Psoas muscle (tissue), 8 donors: ENCODE results near the gene NFASC. TPM values are rescaled to one million over a fixed set of nuclear protein-coding genes. Genes with fewer than 3 reads are reported as not detected.

ENCODE experiments used
- ATAC-seq, 4 donors: fragments of 200-7000 bp; cut with Tn5 transposase; one replicate each; pipeline ENCODE4 v1.9.1; 2020; ENCODE audit warnings: moderate library complexity in 3 of 4, mild to moderate bottlenecking in 2 of 4
- DNase-seq, 2 donors: peaks; one replicate each; pipeline ENCODE4 v3.0.0-alpha.2; 2020
- H3K27ac ChIP-seq: fragments of 200-600 bp; one replicate; pipeline ENCODE4 v1.8.0; 2022
- H3K27me3 ChIP-seq, 3 donors: fragments of 200-600 bp in 1 of 3; one replicate each; pipeline versions ENCODE4 v1.6.1 to v1.8.0; 2013 to 2022; ENCODE audit warnings: low read length in 2 of 3, mild to moderate bottlenecking in 2 of 3, moderate library complexity in 1 of 3; ENCODE audit not compliant: insufficient read depth in 3 of 3
- H3K36me3 ChIP-seq, 2 donors: fragments of 200-600 bp in 1 of 2; one replicate each; pipeline versions ENCODE4 v1.6.1 to v1.8.0; 2013 to 2022; ENCODE audit warnings: low read depth in 1 of 2, mild to moderate bottlenecking in 1 of 2, moderate library complexity in 1 of 2; ENCODE audit not compliant: insufficient read depth in 1 of 2
- H3K4me1 ChIP-seq: fragments of 200-600 bp; one replicate; pipeline ENCODE4 v1.8.0; 2022
- H3K4me3 ChIP-seq: fragments of 200-600 bp; one replicate; pipeline ENCODE4 v1.8.0; 2022; ENCODE audit warnings: mild to moderate bottlenecking
- H3K9me3 ChIP-seq: fragments of 200-600 bp; one replicate; pipeline ENCODE4 v1.8.0; 2022
- CTCF ChIP-seq: fragments of 200-600 bp; IDR thresholded peaks from one replicate; pipeline ENCODE4 v1.8.0; 2022; ENCODE audit warnings: antibody characterized with exemption
- WGBS, 3 donors: extraction: QIAGEN DNeasy Blood & Tissue Kit; methylation state at CpG; one replicate each; pipeline versions ENCODE4 v1.1.6 to v1.1.7; 2013; 5-methylcytosine and 5-hydroxymethylcytosine counted together
- intact Hi-C, 2 donors: fragments of 100-400 bp; cut with DNase I; formaldehyde crosslinking; loops; one replicate each; pipeline versions ENCODE4 v1.11.0 to v1.14.2; 2022
- polyA plus RNA-seq, 3 donors: library from polyadenylated mRNA; stranded (reverse); fragments of 200-250 nt; gene quantifications; one replicate each; pipeline ENCODE4 v1.2.3, GENCODE V29; 2013
- total RNA-seq, 4 donors: library from RNA; stranded (reverse); fragmentation: NEBNext Ultra II Directional in 2 of 4; extraction: Animal tissue kit (Norgen Biotek cat#: 25700) in 2 of 4; gene quantifications; one replicate each; pipeline versions ENCODE4 v1.2.1 to v1.2.4, GENCODE V29; 2021 to 2023
- donor health status: healthy with polysubstance abuse.
- donor health status: DM: no; HTN: no; CAD: no; lungs with moderate emphysema.
- donor health status: Bipolar disorder and iron deficiency.
- donor health status: healthy.
- donor health status: DM: yes; HTN: yes; CAD: no.
- donor health status: DM: no; HTN: no; CAD: no.
- donor health status: DM: no; HTN: no; CAD: no.
- donor health status: DM: yes; HTN: yes; CAD: no.

NFASC gene
- total and polyA plus RNA-seq, 7 donors: 0.46 to 7.5 (median 0.90) TPM

GRCh38 chr1:204990721-204991341 lies 120.2 kb downstream of the NFASC start:
- H3K27ac ChIP-seq: no peak overlapping the region
- DNase-seq (no peak), ATAC-seq (no peak)
- no peaks in the 10 kb centered on the region for H3K36me3 ChIP-seq
- no peaks in the 10 kb centered on the region for H3K4me1 ChIP-seq
- no peak overlapping the region for H3K4me3 ChIP-seq
- intact Hi-C loops: loop anchor here in 1 of 2 donors (5.0 kb wide), 1 partner anchor 71 kb away; no protein-coding TSS in a partner anchor
- TF ChIP-seq CTCF: no peak
- H3K9me3 ChIP-seq: no peaks in the 10 kb centered on the region
- H3K27me3 ChIP-seq: peaks cover 0 to 22% (median 2%) of the 10 kb centered on the region in 3 donors
- 66 to 78% (median 73%) methylated on average over 11 of the region's 11 CpGs for whole genome bisulfite sequencing, 3 donors

GRCh38 chr1:204991342-204991844 lies 120.7 kb downstream of the NFASC start:
- peaks cover 0 to 22% (median 2%) of the 10 kb centered on the region in 3 donors for H3K27me3 ChIP-seq
- ATAC-seq: no peak

GRCh38 chr1:204992201-204992997 lies 121.7 kb downstream of the NFASC start:
- intact Hi-C loops: loop anchor here in 1 of 2 donors (5.0 kb wide), 1 partner anchor 70 kb away; no protein-coding TSS in a partner anchor

More at GRCh38 chr1:204991342-204991844, 120.7 kb downstream of the NFASC start:
- H3K4me1 ChIP-seq: no peaks in the 10 kb centered on the region
- intact Hi-C loops: loop anchor here in 1 of 2 donors (5.0 kb wide), 1 partner anchor 71 kb away; no protein-coding TSS in a partner anchor
- no peak overlapping the region for H3K27ac ChIP-seq
- TF ChIP-seq CTCF: no peak
- WGBS, 3 donors: 46 to 63% (median 50%) methylated on average over 11 of the region's 11 CpGs
- no peaks in the 10 kb centered on the region for H3K36me3 ChIP-seq
- no peak overlapping the region for H3K4me3 ChIP-seq
- H3K9me3 ChIP-seq: no peaks in the 10 kb centered on the region
- no peak for DNase-seq

GRCh38 chr1:204992998-204993314 lies 122.3 kb downstream of the NFASC start:
- Histone ChIP-seq H3K4me1 (no peaks in the 10 kb centered on the region), H3K27me3 (peaks cover 0 to 22% (median 2%) of the 10 kb centered on the region in 3 donors), H3K27ac (no peak overlapping the region), H3K9me3 (no peaks in the 10 kb centered on the region), H3K36me3 (no peaks in the 10 kb centered on the region), H3K4me3 (no peak overlapping the region)
- no peak for TF ChIP-seq CTCF
- WGBS, 3 donors: 70 to 79% (median 70%) methylated on average over 10 of the region's 10 CpGs
- DNase-seq (no peak), ATAC-seq (no peak)
- intact Hi-C loops: loop anchor here in 1 of 2 donors (5.0 kb wide), 1 partner anchor 69 kb away; no protein-coding TSS in a partner anchor

More at GRCh38 chr1:204992201-204992997, 121.7 kb downstream of the NFASC start:
- Histone ChIP-seq H3K36me3 (no peaks in the 10 kb centered on the region), H3K27me3 (peaks cover 0 to 22% (median 2%) of the 10 kb centered on the region in 3 donors), H3K4me1 (no peaks in the 10 kb centered on the region), H3K4me3 (no peak overlapping the region), H3K27ac (no peak overlapping the region), H3K9me3 (no peaks in the 10 kb centered on the region)
- ATAC-seq: no peak
- WGBS, 3 donors: 71 to 78% (median 75%) methylated on average over 13 of the region's 13 CpGs
- DNase-seq: no peak
- no peak for TF ChIP-seq CTCF
